ENCODE results near the gene SAP130. TPM values are rescaled to one million over a fixed set of nuclear protein-coding genes. Genes with fewer than 3 reads are reported as not detected.

SAP130 gene
- total and polyA plus RNA-seq, 7 donors, result 5.8 to 11.2 (median 6.7) TPM

GRCh38 chr2:127951026-127951425 lies 76.8 kb downstream of the SAP130 start:
- Histone ChIP-seq H3K4me3 (no peak overlapping the region), H3K9me3 (no peaks in the 10 kb centered on the region), H3K27me3 (no peaks in the 10 kb centered on the region), H3K27ac (no peak overlapping the region), H3K36me3 (peaks cover 26 to 64% (median 28%) of the 10 kb centered on the region in 4 donors), H3K4me1 (peaks cover 4 to 32% (median 20%) of the 10 kb centered on the region in 4 donors)
- 93 to 98% methylated on average over 4 of the region's 4 CpGs for WGBS, 2 donors
- TF ChIP-seq, protein P1, sequence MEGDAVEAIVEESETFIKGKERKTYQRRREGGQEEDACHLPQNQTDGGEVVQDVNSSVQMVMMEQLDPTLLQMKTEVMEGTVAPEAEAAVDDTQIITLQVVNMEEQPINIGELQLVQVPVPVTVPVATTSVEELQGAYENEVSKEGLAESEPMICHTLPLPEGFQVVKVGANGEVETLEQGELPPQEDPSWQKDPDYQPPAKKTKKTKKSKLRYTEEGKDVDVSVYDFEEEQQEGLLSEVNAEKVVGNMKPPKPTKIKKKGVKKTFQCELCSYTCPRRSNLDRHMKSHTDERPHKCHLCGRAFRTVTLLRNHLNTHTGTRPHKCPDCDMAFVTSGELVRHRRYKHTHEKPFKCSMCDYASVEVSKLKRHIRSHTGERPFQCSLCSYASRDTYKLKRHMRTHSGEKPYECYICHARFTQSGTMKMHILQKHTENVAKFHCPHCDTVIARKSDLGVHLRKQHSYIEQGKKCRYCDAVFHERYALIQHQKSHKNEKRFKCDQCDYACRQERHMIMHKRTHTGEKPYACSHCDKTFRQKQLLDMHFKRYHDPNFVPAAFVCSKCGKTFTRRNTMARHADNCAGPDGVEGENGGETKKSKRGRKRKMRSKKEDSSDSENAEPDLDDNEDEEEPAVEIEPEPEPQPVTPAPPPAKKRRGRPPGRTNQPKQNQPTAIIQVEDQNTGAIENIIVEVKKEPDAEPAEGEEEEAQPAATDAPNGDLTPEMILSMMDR (IDR thresholded peaks at IDR 0.05), result no peak
- intact Hi-C loops (cut with DNase I), result loop anchor here (5.0 kb wide), 2 partner anchors 49 to 64 kb away; partner anchors contain the start of gene AMMECR1L
- DNase-seq, result no peak

- intact Hi-C loops (cut with DNase I), result loop anchor here (5.0 kb wide), 2 partner anchors 48 to 63 kb away; partner anchors contain the start of gene AMMECR1L
- 86 to 89% methylated on average over 2 of the region's 2 CpGs for WGBS, 2 donors
- Histone ChIP-seq H3K9me3 (no peaks in the 10 kb centered on the region), H3K36me3 (peaks cover 33 to 64% (median 35%) of the 10 kb centered on the region in 4 donors), H3K4me1 (peaks cover 4 to 32% (median 20%) of the 10 kb centered on the region in 4 donors), H3K4me3 (no peak overlapping the region), H3K27me3 (no peaks in the 10 kb centered on the region), H3K27ac (no peak overlapping the region)
- no peak for DNase-seq
- TF ChIP-seq, protein P1 (IDR thresholded peaks at IDR 0.05), result no peak
- TF ChIP-seq POLR2AphosphoS5 (IDR thresholded peaks at IDR 0.05), result no peak
- TF ChIP-seq POLR2A (IDR thresholded peaks at IDR 0.05), result no peak
- TF ChIP-seq EP300 (IDR thresholded peaks at IDR 0.05), result no peak
These were observed 77.6 kb downstream of the SAP130 start for GRCh38 chr2:127950264-127950663.

DNA sequence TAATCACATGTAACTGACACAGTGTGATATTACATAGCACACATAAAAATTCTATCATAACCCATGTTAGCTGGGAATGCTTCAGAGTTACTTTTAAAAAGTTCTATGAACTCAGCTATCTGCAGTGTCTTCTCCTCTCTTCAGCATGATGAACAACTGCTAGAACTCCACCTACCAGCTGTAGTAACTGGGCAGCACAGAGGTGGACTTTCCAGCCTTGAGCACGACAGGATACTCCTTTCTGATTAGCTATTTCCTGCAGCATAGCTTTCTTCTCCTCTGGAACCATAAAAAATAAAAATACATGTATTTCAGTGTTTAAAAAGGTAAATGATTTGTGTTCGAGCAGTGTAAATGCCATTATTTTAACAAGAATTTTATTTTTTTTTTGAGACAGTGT lies 82.6 kb downstream of the SAP130 start:
- H3K27me3 ChIP-seq, result no peaks in the 10 kb centered on the region
- H3K36me3 ChIP-seq, result peaks cover 32 to 100% (median 54%) of the 10 kb centered on the region in 4 donors
- 94 to 96% methylated on average over 2 of the region's 2 CpGs for WGBS, 2 donors

DNA sequence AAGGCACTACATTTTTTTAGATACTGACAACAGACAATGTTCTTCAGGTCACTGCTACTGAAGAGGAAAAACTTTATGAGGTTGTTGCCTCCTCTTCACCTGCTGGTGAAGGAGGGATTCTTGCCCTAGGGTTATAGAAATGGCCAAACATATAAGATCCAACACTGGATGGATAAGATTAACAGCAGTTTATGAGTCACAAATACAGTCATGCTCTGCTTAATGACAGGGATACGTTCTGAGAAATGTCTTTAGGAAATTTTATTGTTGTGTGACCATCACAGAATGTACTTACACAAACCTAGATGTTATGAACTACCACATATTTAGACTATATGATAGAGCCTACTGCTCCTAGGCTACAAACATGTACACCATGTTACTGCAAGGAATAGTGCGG lies 84.7 kb downstream of the SAP130 start:
- no peaks in the 10 kb centered on the region for H3K4me1 ChIP-seq
- intact Hi-C loops (cut with DNase I), result no loop called here
- no peak for TF ChIP-seq EP300 (IDR thresholded peaks at IDR 0.05)
- TF ChIP-seq, protein P1 (IDR thresholded peaks at IDR 0.05), result no peak
- TF ChIP-seq POLR2A (IDR thresholded peaks at IDR 0.05), result no peak
- no peaks in the 10 kb centered on the region for H3K27me3 ChIP-seq
- no peak for DNase-seq
- no peak overlapping the region for H3K4me3 ChIP-seq
- H3K9me3 ChIP-seq, result no peaks in the 10 kb centered on the region
- H3K27ac ChIP-seq, result no peak overlapping the region
- peaks cover 16 to 79% (median 37%) of the 10 kb centered on the region in 4 donors for H3K36me3 ChIP-seq
- WGBS, 2 donors, result 86 to 92% methylated on average over 2 of the region's 2 CpGs

More for the DNA sequence above, 82.6 kb downstream of the SAP130 start:
- DNase-seq, result no peak
- TF ChIP-seq POLR2AphosphoS5 (IDR thresholded peaks at IDR 0.05) (no peak), EP300 (IDR thresholded peaks at IDR 0.05) (no peak), POLR2A (IDR thresholded peaks at IDR 0.05) (no peak)
- TF ChIP-seq, protein P1 (IDR thresholded peaks at IDR 0.05), result no peak
- no peaks in the 10 kb centered on the region for H3K4me1 ChIP-seq
- H3K27ac ChIP-seq, result no peak overlapping the region
- intact Hi-C loops (cut with DNase I), result no loop called here
- H3K9me3 ChIP-seq, result no peaks in the 10 kb centered on the region
- no peak overlapping the region for H3K4me3 ChIP-seq

DNA sequence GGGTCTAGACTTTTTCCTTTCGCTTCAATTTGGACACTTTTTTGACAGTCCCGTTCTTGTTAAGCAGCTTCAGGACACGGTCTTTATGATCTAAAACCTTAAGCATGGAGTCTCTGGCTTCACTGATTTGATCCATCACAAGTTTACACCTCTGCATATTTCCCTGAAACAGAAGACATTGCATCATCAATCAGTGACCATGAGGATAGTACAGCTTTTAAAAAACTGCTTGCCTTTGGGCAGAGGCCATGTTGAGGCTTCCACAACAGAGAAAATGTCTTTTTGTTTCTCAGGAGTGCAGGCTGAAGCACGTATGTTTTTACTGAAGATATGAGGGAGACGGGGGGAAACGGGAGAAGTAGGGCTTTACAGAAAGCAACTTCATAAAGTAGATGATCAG lies 85.9 kb downstream of the SAP130 start:
- no peak for TF ChIP-seq POLR2AphosphoS5 (IDR thresholded peaks at IDR 0.05)
- no peak for TF ChIP-seq EP300 (IDR thresholded peaks at IDR 0.05)
- TF ChIP-seq, protein P1 (IDR thresholded peaks at IDR 0.05), result no peak
- no peak for TF ChIP-seq POLR2A (IDR thresholded peaks at IDR 0.05)
- DNase-seq, result no peak
- Histone ChIP-seq H3K36me3 (peaks cover 16 to 67% (median 37%) of the 10 kb centered on the region in 4 donors), H3K27me3 (no peaks in the 10 kb centered on the region), H3K27ac (no peak overlapping the region), H3K4me1 (no peaks in the 10 kb centered on the region), H3K9me3 (no peaks in the 10 kb centered on the region), H3K4me3 (no peak overlapping the region)
- 94% methylated on average over 6 of the region's 6 CpGs for WGBS, 2 donors
- intact Hi-C loops (cut with DNase I), result no loop called here
